LNCAP (cell line): ENCODE data around the gene PLEKHA1.

Experiments
- TF ChIP-seq, protein P1 (sequence below): fragments of 450-650 bp; IDR thresholded peaks from 2 replicates; pipeline ENCODE4 v1.5.1; 2017; ENCODE audit warnings: mild to moderate bottlenecking

The PLEKHA1 gene

DNA sequence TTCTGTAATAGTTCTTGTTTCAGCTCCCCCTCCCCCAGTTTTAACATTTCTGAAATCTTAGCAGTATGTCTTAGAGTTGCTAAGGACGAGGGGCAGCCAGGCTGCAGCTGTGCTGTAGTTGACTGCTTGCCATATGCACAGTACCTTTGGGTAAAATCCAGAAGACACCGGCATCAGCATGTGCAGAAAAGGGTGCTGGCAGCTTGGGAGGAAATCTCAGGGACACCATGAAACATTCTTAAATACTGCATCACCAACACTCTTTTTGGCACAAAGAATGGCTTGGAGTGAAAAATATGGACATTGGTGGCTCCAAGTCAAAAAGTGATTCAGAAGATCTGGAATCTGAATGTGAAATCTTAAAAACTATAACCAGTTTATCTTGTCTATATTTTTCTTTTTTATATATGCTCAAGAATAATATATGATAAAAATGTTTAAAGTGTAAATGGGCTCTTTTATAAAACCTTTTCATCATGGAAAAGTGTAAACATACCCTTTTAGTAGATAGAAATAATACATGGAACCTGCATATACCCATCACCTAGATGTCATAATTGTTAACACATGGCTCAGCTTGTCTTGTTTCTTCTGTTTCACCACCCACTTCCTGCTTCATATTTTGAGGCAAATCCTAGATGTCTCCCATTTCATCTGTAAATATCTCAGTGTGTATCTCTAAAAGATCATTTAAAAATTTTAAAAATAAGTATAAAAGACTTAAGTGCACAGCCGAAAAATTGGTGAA lies 45.5 kb downstream of the PLEKHA1 start:
- TF ChIP-seq, protein P1, sequence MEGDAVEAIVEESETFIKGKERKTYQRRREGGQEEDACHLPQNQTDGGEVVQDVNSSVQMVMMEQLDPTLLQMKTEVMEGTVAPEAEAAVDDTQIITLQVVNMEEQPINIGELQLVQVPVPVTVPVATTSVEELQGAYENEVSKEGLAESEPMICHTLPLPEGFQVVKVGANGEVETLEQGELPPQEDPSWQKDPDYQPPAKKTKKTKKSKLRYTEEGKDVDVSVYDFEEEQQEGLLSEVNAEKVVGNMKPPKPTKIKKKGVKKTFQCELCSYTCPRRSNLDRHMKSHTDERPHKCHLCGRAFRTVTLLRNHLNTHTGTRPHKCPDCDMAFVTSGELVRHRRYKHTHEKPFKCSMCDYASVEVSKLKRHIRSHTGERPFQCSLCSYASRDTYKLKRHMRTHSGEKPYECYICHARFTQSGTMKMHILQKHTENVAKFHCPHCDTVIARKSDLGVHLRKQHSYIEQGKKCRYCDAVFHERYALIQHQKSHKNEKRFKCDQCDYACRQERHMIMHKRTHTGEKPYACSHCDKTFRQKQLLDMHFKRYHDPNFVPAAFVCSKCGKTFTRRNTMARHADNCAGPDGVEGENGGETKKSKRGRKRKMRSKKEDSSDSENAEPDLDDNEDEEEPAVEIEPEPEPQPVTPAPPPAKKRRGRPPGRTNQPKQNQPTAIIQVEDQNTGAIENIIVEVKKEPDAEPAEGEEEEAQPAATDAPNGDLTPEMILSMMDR = no peak

DNA sequence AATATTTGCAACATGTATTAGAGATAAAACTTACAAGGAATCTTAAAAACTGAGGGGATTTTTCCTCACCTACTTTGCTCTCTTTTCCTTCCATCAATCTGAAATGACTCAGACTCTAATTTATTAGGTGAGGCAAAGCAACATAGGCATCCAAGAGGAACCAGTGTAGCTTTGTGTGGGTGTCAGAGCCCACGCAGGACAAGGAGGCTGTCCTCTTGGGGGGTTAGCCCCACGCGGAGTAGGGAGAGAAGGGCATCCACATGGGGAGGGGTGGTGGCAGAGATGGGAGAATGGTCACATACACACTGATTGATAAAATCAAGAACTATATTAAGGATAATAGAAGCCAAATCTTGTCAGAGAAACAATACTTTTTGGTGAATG lies 46.1 kb downstream of the PLEKHA1 start:
- TF ChIP-seq, protein P1 = no peak

DNA sequence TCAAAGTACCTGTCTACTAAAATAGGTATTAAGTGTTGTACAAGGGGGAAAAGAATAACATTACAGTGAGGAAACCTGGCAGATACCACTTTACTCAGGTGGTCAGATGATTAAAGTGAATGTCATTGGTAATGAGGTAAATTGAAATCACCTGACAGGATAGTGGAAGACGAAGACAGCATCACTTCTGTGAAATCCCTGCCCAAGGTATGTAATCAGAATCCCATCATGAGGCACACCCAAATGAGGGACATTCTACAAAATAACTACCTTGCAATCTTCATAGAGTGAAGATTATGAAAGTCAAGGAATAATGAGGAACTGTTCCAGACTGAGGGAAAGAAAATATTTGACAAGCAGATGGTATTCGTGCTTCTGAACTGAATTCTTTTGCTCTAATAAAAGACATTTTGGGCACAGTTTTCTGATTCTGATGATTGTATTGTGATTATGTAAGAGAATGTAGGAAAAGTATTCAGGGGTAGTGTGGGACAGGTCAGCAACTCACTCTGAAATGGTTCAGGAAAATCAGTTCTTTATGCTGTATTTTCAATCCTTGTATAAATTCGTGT lies 46.6 kb downstream of the PLEKHA1 start:
- TF ChIP-seq, protein P1 = no peak

DNA sequence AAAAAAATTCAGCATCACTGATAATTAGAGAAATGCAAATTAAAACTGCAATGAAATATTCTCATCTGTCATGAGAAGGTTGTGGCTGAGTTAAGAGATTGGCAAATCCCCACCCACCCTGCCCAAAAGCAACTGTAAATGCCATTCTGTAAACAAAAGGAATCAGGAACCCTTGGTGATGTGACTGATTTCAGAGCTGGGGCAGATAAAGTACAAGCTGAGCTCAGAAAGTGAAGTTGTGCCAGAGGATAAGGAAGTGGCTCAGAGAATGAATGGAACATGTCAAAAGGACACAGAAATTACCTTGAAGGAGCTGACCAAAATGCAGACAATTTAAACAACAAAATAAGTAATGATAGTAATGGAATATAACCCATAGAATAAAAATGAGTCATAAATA lies 47.2 kb downstream of the PLEKHA1 start:
- TF ChIP-seq, protein P1 = no peak

DNA sequence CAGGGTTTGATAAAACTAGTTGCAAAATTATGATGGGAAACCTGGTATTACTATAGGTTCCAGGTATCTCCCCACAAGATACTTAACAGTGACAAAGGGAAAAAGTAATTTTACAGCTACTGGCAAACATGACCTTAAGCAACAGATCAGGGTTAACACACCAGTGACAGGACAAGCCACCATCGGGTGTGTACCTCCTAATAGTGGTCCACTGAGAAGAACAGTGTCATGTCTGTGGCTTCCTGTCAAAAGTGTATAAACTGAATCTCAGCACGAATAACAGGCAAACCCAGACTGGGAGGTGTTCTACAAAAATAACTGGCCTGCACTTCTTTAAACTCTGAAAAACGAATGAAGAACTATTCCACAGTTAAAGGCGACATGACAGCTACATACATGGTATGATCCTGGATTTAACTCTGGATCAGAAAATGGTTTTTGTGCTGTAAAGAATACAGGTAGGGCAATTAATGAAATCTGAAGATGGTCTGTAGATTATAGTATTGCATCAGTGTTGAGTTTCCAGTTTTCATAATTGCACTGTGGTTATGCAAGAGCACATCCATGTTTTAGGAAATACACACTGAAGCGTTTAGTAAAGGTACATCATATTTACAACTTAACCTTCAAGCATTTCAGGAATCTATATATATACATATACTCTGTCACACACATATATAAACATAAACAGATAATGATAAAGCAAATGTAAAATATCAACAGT lies 47.9 kb downstream of the PLEKHA1 start:
- TF ChIP-seq, protein P1 = no peak

DNA sequence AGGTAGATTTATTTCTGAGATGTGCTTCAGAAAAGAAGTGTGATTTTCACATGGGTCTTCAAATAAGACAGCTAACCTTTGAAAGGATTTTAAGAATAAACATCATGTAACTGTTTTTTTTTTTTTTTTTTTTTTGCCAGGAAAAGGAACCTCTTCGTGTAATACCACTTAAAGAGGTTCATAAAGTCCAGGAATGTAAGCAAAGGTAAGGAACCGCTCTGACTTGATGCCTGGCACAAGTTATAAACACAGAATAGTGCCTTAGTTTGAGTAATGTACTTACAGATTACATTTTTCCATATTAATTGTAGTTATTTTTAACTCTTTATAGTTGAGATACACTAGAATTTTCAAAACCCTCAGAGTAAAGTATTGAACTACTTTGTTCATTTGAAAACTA lies 49.6 kb downstream of the PLEKHA1 start:
- TF ChIP-seq, protein P1 = no peak

DNA sequence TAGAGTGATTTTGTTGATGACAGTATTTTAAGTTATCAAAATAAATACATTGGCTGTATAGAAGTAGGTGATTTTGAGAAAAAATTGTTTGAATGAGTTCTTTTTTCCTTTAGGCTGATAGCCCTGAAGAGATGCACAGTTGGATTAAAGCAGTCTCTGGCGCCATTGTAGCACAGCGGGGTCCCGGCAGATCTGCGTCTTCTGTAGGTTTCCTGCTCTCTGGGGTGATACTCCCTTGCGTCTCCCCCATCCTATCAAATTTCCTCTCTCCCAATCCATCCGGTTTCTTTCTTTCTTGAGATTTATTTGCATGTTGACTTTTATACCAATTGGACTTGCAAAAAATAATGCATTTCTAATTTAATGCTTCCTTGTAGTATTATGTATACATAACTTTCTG lies 52.3 kb downstream of the PLEKHA1 start:
- TF ChIP-seq, protein P1 = no peak
